ENCODE data around the gene CCDC178. TPM values are rescaled to one million over a fixed set of nuclear protein-coding genes. Genes with fewer than 3 reads are reported as not detected.

CCDC178 gene
- total RNA-seq, 1 donor from 2014 or later = not detected

DNA sequence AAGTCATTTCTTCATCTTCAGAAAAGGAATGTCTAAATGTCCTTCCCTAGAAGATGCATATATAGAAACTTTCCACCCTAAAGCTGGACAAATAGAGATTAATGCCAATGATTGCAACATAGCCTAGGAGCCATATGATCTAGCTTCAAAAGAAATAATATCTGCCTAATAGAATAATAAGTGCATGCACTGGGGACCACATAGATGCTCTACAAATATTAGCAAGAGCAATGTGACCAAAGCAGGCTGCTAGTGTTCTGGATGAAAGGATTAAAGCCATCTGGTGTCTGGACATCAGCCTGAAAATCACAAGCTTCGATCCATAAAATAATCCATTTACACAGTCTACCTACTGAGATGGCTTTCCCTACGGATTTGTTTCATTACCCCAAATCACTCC, 387.6 kb downstream of the CCDC178 start:
- no peaks in the 10 kb centered on the region for H3K36me3 Mint-ChIP-seq (ENCODE audit: unreplicated experiment)
- TF ChIP-seq, protein P1, sequence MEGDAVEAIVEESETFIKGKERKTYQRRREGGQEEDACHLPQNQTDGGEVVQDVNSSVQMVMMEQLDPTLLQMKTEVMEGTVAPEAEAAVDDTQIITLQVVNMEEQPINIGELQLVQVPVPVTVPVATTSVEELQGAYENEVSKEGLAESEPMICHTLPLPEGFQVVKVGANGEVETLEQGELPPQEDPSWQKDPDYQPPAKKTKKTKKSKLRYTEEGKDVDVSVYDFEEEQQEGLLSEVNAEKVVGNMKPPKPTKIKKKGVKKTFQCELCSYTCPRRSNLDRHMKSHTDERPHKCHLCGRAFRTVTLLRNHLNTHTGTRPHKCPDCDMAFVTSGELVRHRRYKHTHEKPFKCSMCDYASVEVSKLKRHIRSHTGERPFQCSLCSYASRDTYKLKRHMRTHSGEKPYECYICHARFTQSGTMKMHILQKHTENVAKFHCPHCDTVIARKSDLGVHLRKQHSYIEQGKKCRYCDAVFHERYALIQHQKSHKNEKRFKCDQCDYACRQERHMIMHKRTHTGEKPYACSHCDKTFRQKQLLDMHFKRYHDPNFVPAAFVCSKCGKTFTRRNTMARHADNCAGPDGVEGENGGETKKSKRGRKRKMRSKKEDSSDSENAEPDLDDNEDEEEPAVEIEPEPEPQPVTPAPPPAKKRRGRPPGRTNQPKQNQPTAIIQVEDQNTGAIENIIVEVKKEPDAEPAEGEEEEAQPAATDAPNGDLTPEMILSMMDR (IDR thresholded peaks at IDR 0.05) = no peak
- H3K4me1 Mint-ChIP-seq (ENCODE audit: unreplicated experiment) = no peaks in the 10 kb centered on the region
- no peak for DNase-seq (ENCODE audit: extremely low spot score, unreplicated experiment)
- no peaks in the 10 kb centered on the region for H3K27me3 Mint-ChIP-seq (ENCODE audit: unreplicated experiment)
- no peak overlapping the region for H3K27ac Mint-ChIP-seq (ENCODE audit: unreplicated experiment)
- no peak overlapping the region for H3K4me3 Mint-ChIP-seq (ENCODE audit: unreplicated experiment)
- H3K9me3 Mint-ChIP-seq (ENCODE audit: unreplicated experiment) = no peaks in the 10 kb centered on the region

DNA sequence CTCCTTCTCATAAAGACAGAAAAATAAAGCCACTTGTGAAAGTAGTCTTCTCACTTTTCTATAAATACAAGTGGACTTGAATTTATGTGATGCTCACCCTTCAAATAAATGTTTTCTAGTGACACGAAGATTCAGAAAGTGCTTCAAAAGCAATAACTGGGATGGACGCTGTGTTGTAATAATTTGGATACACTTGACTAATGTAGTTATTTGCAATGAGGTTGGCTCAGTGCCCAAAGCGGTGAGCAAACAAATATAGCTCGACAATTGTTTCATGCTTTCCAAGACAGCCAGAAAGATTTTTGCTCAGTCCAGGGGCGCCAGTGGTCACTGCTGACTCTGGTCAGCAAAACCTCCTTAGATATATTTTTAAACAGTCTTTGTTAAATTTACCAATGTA, 389.1 kb downstream of the CCDC178 start:
- Mint-ChIP-seq H3K27me3 (ENCODE audit: unreplicated experiment) (no peaks in the 10 kb centered on the region), H3K4me3 (ENCODE audit: unreplicated experiment) (no peak overlapping the region), H3K9me3 (ENCODE audit: unreplicated experiment) (no peaks in the 10 kb centered on the region), H3K4me1 (ENCODE audit: unreplicated experiment) (no peaks in the 10 kb centered on the region), H3K27ac (ENCODE audit: unreplicated experiment) (no peak overlapping the region), H3K36me3 (ENCODE audit: unreplicated experiment) (no peaks in the 10 kb centered on the region)
- no peak for DNase-seq (ENCODE audit: extremely low spot score, unreplicated experiment)
- TF ChIP-seq, protein P1 (IDR thresholded peaks at IDR 0.05) = no peak

DNA sequence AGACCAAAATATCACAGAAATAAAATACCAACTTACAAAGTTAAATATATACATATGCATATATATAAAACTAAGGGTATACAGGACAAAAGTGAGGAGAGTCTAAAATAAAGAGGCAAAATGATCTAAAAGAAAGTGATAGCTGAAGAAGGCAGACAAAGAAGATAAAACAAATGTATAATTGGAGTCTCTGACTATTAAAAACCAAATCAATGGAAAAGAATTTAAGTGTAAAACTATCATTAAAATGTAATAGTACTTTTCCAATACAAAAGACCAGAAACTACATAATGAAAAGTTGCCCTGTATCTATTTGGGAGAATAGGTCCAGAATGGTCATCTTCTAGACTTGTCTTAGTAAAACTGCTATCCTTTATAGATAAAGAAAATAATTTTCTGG, 400.3 kb downstream of the CCDC178 start:
- Mint-ChIP-seq H3K27ac (ENCODE audit: unreplicated experiment) (no peak overlapping the region), H3K27me3 (ENCODE audit: unreplicated experiment) (no peaks in the 10 kb centered on the region), H3K4me1 (ENCODE audit: unreplicated experiment) (peaks cover 2% of the 10 kb centered on the region), H3K36me3 (ENCODE audit: unreplicated experiment) (no peaks in the 10 kb centered on the region), H3K4me3 (ENCODE audit: unreplicated experiment) (no peak overlapping the region), H3K9me3 (ENCODE audit: unreplicated experiment) (peaks cover 28% of the 10 kb centered on the region)
- DNase-seq (ENCODE audit: extremely low spot score, unreplicated experiment) = no peak
- TF ChIP-seq, protein P1 (IDR thresholded peaks at IDR 0.05) = no peak

DNA sequence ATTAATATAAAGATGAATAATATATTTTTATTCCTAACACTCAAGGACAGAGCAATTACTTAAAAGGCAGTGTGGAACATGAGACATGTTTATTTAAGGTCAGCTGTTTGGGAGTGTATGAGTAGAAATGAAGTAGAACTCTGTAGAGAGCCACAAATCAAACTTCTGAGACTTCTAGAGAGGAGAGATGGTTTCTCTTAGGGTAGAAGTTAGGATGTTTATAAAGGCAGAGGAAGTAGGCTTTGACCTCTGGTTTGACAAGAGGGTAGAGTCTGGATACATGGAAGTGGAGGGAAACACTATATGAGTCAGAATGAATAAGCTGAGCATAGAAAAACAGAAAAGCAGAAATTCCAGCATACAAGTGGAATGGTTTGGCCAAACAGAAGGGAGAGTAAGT, 405.6 kb downstream of the CCDC178 start:
- TF ChIP-seq, protein P1 (IDR thresholded peaks at IDR 0.05) = no peak
- Mint-ChIP-seq H3K4me1 (ENCODE audit: unreplicated experiment) (peaks cover 2% of the 10 kb centered on the region), H3K4me3 (ENCODE audit: unreplicated experiment) (no peak overlapping the region), H3K36me3 (ENCODE audit: unreplicated experiment) (no peaks in the 10 kb centered on the region), H3K9me3 (ENCODE audit: unreplicated experiment) (peaks cover 18% of the 10 kb centered on the region), H3K27ac (ENCODE audit: unreplicated experiment) (no peak overlapping the region), H3K27me3 (ENCODE audit: unreplicated experiment) (no peaks in the 10 kb centered on the region)
- no peak for DNase-seq (ENCODE audit: extremely low spot score, unreplicated experiment)

DNA sequence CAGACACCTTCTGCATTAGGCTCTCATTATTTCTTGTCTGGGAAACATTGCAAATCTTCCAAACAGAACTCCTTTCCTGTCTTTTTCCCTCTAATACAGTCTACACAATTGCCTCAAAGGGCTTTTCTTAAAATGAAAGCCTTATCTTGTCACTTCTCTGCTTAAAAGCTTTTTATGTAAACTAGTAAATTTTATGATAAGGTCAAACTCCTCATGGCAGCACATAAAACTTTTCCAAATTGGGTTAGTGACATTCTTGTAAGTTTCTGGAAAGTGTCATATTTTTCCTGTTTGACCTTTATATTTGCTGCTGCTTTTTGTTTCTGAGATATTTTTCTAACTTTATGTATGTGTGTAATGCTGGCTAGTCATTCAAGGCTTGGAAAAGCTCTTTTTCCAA, 406.3 kb downstream of the CCDC178 start:
- peaks cover 2% of the 10 kb centered on the region for H3K4me1 Mint-ChIP-seq (ENCODE audit: unreplicated experiment)
- no peaks in the 10 kb centered on the region for H3K27me3 Mint-ChIP-seq (ENCODE audit: unreplicated experiment)
- H3K9me3 Mint-ChIP-seq (ENCODE audit: unreplicated experiment) = peaks cover 12% of the 10 kb centered on the region
- H3K36me3 Mint-ChIP-seq (ENCODE audit: unreplicated experiment) = no peaks in the 10 kb centered on the region
- TF ChIP-seq, protein P1 (IDR thresholded peaks at IDR 0.05) = no peak
- no peak for DNase-seq (ENCODE audit: extremely low spot score, unreplicated experiment)
- H3K27ac Mint-ChIP-seq (ENCODE audit: unreplicated experiment) = no peak overlapping the region
- no peak overlapping the region for H3K4me3 Mint-ChIP-seq (ENCODE audit: unreplicated experiment)
